Testis (tissue), 3 donors: Measurements from ENCODE around the gene EXOC7. TPM values are rescaled to one million over a fixed set of nuclear protein-coding genes. Genes with fewer than 3 reads are reported as not detected.

Experiments used
- DNase-seq: peaks from one replicate; pipeline ENCODE4 v3.0.0-alpha.2; 2019
- H3K27ac ChIP-seq, 2 donors: fragments of 200-600 bp; sonication (generic); one replicate each; pipeline ENCODE4 v1.5.1; 2019
- H3K27me3 ChIP-seq: fragments of 200-600 bp; sonication (generic); one replicate; pipeline ENCODE4 v1.5.1; 2019
- H3K36me3 ChIP-seq: fragments of 200-600 bp; sonication (generic); one replicate; pipeline ENCODE4 v1.5.1; 2017; ENCODE audit warnings: low read depth; ENCODE audit errors: missing control alignments
- H3K4me1 ChIP-seq: fragments of 200-600 bp; sonication (generic); one replicate; pipeline ENCODE4 v1.5.1; 2019
- H3K4me3 ChIP-seq, 2 donors: fragments of 200-600 bp; sonication (generic); one replicate each; pipeline ENCODE4 v1.5.1; 2017 to 2019
- H3K9me3 ChIP-seq: fragments of 200-600 bp; sonication (generic); one replicate; pipeline ENCODE4 v1.5.1; 2017
- POLR2A ChIP-seq: fragments of 450-650 bp; IDR thresholded peaks from one replicate; pipeline ENCODE4 v1.6.1; 2017; ENCODE audit warnings: antibody characterized with exemption, mild to moderate bottlenecking, moderate library complexity
- WGBS, 2 donors: methylation state at CpG; one replicate each; pipeline ENCODE4 v1.1.5; 2018; 5-methylcytosine and 5-hydroxymethylcytosine counted together
- intact Hi-C: fragments of 100-400 bp; cut with DNase I; formaldehyde crosslinking; loops from one replicate; pipeline ENCODE4 v1.15.1; 2023; ENCODE audit warnings: low total_unique reads
- polyA plus RNA-seq: library from polyadenylated mRNA; stranded (reverse); fragments of 350-450 nt; fragmentation: Illumina TruSeq; extraction: RNeasy Lipid Tissue Mini Kit (QIAGEN cat#74804); gene quantifications from one replicate; pipeline ENCODE4 v1.2.3, GENCODE V29; 2014; ENCODE audit warnings: low read depth, low replicate concordance; ENCODE audit not compliant: insufficient read depth
- total RNA-seq, 2 donors: library from RNA; depleted of rRNA; stranded (reverse); fragments of >200 nt; gene quantifications; one replicate each; pipeline ENCODE4 v1.2.3, GENCODE V29; 2016
- TF ChIP-seq, protein P1 (sequence below), 3 experiments: fragments of 450-650 bp in 2 of 3; fragments of 200-600 bp in 1 of 3; sonication (generic) in 1 of 3; IDR thresholded peaks; one replicate each; pipeline ENCODE4 v1.5.1; 2016 to 2019; ENCODE audit warnings: antibody characterized with exemption in 3 of 3, mild to moderate bottlenecking in 2 of 3, moderate library complexity in 1 of 3

The EXOC7 gene
- total and polyA plus RNA-seq, 3 donors from 2014 or later: 99.1 to 138 (median 138) TPM

GRCh38 chr17:76085731-76086366 is 17.7 kb downstream of the EXOC7 start:
- H3K36me3 ChIP-seq: no peaks in the 10 kb centered on the region
- no peaks in the 10 kb centered on the region for H3K27me3 ChIP-seq
- H3K9me3 ChIP-seq: no peaks in the 10 kb centered on the region
- 86 to 91% methylated on average over 12 to 13 of the region's 13 CpGs for WGBS, 2 donors
- no peak overlapping the region for H3K27ac ChIP-seq
- H3K4me3 ChIP-seq: no peak overlapping the region
- no peaks in the 10 kb centered on the region for H3K4me1 ChIP-seq
- no peak for TF ChIP-seq POLR2A
- TF ChIP-seq, protein P1, sequence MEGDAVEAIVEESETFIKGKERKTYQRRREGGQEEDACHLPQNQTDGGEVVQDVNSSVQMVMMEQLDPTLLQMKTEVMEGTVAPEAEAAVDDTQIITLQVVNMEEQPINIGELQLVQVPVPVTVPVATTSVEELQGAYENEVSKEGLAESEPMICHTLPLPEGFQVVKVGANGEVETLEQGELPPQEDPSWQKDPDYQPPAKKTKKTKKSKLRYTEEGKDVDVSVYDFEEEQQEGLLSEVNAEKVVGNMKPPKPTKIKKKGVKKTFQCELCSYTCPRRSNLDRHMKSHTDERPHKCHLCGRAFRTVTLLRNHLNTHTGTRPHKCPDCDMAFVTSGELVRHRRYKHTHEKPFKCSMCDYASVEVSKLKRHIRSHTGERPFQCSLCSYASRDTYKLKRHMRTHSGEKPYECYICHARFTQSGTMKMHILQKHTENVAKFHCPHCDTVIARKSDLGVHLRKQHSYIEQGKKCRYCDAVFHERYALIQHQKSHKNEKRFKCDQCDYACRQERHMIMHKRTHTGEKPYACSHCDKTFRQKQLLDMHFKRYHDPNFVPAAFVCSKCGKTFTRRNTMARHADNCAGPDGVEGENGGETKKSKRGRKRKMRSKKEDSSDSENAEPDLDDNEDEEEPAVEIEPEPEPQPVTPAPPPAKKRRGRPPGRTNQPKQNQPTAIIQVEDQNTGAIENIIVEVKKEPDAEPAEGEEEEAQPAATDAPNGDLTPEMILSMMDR (IDR thresholded peaks at IDR 0.05): no peak
- intact Hi-C loops: no loop called here
- DNase-seq: no peak

GRCh38 chr17:76085066-76085730 is 18.4 kb downstream of the EXOC7 start:
- Histone ChIP-seq H3K4me3 (no peak overlapping the region), H3K36me3 (no peaks in the 10 kb centered on the region), H3K27me3 (no peaks in the 10 kb centered on the region), H3K4me1 (peaks cover 4% of the 10 kb centered on the region), H3K27ac (no peak overlapping the region), H3K9me3 (no peaks in the 10 kb centered on the region)
- intact Hi-C loops: no loop called here
- 83 to 87% methylated on average over 1 to 17 of the region's 17 CpGs for WGBS, 2 donors
- no peak for TF ChIP-seq POLR2A
- no peak for DNase-seq

DNA sequence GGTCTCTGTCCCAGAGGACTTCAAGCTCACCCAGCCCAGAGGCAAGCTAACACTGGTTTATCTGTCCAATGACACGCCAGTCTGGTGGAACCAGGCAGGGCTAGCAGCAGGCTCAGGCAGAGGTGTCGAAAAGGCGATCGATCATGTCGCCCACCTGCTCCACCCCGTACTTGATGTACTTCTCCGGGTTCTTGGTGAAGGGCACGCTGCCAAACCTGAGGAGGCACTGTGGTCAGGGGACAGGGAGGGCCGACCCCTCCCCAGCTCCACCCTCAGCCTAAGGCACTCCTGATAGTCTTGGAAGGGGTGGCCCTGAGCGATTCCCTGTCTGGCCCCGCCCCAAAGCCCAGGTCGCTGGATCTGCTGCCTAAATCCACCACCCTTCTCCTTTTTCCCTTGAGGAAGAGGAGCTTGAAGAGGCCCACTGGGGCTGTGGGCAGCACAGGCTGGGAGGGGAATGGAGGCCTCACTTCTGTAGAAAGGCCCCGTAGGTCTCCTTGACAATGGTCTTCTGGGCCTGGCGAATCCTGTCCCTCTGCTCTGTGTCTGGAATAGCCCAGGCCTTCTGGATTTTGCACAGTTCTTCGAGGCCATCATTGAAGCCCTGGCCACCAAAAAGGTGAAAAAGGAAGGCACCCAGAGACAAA is 19.9 kb downstream of the EXOC7 start:
- 82 to 93% methylated on average over 8 to 12 of the region's 15 CpGs for WGBS, 2 donors
- no peak overlapping the region for H3K27ac ChIP-seq
- no peak overlapping the region for H3K4me3 ChIP-seq
- no peak for DNase-seq
- H3K4me1 ChIP-seq: peaks cover 13% of the 10 kb centered on the region
- H3K36me3 ChIP-seq: no peaks in the 10 kb centered on the region
- H3K27me3 ChIP-seq: no peaks in the 10 kb centered on the region
- TF ChIP-seq, protein P1 (IDR thresholded peaks at IDR 0.05): no peak
- TF ChIP-seq POLR2A: no peak
- intact Hi-C loops: no loop called here
- no peaks in the 10 kb centered on the region for H3K9me3 ChIP-seq

- no peak overlapping the region for H3K4me3 ChIP-seq
- no peaks in the 10 kb centered on the region for H3K36me3 ChIP-seq
- intact Hi-C loops: no loop called here
- peaks cover 13% of the 10 kb centered on the region for H3K4me1 ChIP-seq
- H3K27me3 ChIP-seq: no peaks in the 10 kb centered on the region
- TF ChIP-seq POLR2A: no peak
- TF ChIP-seq, protein P1 (IDR thresholded peaks at IDR 0.05): no peak
- no peak for DNase-seq
- H3K9me3 ChIP-seq: no peaks in the 10 kb centered on the region
- no peak overlapping the region for H3K27ac ChIP-seq
- 80 to 81% methylated on average over 20 of the region's 20 CpGs for WGBS, 2 donors
Measured at GRCh38 chr17:76082326-76083251, 21.0 kb downstream of the EXOC7 start.
